ENCODE measurements around the gene SDHAF2.

DNA sequence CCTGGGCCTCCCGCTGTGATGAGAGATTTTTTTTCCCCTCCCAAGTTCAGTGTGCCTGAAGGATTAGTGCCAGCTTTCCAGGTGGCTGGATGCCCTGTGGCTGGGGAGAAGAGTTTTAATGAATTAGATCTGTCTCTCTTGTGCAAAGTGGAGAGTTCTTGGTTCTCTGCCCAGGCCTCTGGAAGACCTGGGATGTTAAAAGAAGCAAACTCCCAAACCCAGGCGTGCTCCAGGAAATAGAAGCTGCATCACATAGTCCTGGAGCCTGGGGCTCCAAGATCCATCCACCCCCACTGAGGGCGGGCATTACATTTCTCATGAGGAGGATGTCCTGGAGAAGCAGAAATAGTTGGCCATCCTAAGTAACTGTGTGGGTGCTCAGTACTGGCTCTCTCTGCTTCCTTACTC, 30.6 kb downstream of the SDHAF2 start:
- TF ChIP-seq POLR2AphosphoS5 (IDR thresholded peaks at IDR 0.05; ENCODE audit: borderline replicate concordance, low read depth, low read length) (no peak), EZH2 (IDR thresholded peaks at IDR 0.05) (no peak)
